Measurements from ENCODE around the gene GPR173.

GPR173 gene, protein sequence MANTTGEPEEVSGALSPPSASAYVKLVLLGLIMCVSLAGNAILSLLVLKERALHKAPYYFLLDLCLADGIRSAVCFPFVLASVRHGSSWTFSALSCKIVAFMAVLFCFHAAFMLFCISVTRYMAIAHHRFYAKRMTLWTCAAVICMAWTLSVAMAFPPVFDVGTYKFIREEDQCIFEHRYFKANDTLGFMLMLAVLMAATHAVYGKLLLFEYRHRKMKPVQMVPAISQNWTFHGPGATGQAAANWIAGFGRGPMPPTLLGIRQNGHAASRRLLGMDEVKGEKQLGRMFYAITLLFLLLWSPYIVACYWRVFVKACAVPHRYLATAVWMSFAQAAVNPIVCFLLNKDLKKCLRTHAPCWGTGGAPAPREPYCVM

GRCh38 chrX:53048169-53049126 is at the start of gene GPR173:
GPR173 (plus strand) TSS chrX:53048789; CDS start chrX:53076622, 27,833 bp downstream.
- no peak for DNase-seq (ENCODE audit: low spot score)
- TF ChIP-seq, protein P1, sequence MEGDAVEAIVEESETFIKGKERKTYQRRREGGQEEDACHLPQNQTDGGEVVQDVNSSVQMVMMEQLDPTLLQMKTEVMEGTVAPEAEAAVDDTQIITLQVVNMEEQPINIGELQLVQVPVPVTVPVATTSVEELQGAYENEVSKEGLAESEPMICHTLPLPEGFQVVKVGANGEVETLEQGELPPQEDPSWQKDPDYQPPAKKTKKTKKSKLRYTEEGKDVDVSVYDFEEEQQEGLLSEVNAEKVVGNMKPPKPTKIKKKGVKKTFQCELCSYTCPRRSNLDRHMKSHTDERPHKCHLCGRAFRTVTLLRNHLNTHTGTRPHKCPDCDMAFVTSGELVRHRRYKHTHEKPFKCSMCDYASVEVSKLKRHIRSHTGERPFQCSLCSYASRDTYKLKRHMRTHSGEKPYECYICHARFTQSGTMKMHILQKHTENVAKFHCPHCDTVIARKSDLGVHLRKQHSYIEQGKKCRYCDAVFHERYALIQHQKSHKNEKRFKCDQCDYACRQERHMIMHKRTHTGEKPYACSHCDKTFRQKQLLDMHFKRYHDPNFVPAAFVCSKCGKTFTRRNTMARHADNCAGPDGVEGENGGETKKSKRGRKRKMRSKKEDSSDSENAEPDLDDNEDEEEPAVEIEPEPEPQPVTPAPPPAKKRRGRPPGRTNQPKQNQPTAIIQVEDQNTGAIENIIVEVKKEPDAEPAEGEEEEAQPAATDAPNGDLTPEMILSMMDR (IDR thresholded peaks at IDR 0.05; ENCODE audit: extremely low read depth, missing control alignments) = no peak

DNA sequence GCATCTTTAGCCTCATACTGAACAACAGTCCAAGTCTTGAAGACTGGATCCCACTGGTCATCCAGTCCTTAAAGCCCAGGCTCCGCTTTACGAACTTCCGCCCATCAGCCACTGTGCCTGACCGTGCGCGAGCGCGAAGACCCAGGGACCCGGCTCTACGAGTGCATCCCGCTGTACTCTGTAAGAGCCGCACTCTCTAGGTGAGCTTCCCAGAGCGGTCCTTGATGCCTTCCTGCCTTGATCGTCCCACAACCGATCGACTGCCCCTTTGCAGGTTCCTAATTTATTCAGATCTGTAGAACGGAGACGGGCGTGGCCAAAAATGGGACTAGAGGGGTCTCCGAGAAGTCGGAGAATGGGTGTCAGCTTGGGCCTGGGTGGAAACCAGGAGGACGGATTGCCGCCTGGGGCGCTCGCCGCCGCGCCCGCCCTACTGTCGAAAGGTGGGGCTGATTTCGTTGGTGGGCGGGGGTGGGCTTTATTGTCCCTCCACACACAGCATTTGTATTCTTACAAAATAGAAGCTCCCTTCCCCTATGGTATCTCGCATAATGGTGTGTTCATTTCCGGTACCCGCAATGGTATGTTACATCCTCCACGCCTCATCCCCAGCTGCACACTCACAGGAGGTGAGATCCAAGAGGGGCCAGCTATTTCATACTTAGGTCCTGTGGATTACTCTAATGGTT is 48.0 kb upstream of the GPR173 start:
- TF ChIP-seq, protein P1 (IDR thresholded peaks at IDR 0.05; ENCODE audit: extremely low read depth, missing control alignments) = no peak
- no peak for DNase-seq (ENCODE audit: low spot score)

- no peak for DNase-seq (ENCODE audit: low spot score)
These were observed 46.6 kb upstream of the GPR173 start for GRCh38 chrX:53001958-53002357.

DNA sequence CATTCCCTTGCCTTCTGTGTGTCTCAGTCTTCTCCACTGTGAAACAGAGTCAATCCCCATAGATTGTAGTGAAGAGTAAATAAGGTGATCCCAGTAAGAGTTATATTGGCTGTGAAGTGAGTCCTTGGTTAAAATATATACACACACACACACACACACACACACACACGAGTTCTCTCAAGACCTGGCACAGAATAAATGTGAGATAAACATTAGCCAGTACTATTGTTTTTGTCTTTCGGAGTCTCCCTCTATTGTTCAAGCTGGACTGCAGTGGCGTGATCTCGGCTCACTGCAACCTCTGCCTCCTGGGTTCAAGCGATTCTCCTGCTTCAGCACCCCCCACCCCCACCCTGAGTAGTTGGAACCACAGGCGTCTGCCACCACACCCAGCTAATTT is 45.5 kb upstream of the GPR173 start:
- TF ChIP-seq, protein P1 (IDR thresholded peaks at IDR 0.05; ENCODE audit: extremely low read depth, missing control alignments) = no peak
- no peak for DNase-seq (ENCODE audit: low spot score)

More at GRCh38 chrX:53001958-53002357, 46.6 kb upstream of the GPR173 start:
- TF ChIP-seq, protein P1 (IDR thresholded peaks at IDR 0.05; ENCODE audit: extremely low read depth, missing control alignments) = no peak

- TF ChIP-seq, protein P1 (IDR thresholded peaks at IDR 0.05; ENCODE audit: extremely low read depth, missing control alignments) = no peak
- no peak for DNase-seq (ENCODE audit: low spot score)
These were observed 44.6 kb upstream of the GPR173 start for GRCh38 chrX:53004038-53004437.

- TF ChIP-seq, protein P1 (IDR thresholded peaks at IDR 0.05; ENCODE audit: extremely low read depth, missing control alignments) = no peak
- no peak for DNase-seq (ENCODE audit: low spot score)
These were observed 43.8 kb upstream of the GPR173 start for GRCh38 chrX:53004811-53005210.
